Astrocyte of the spinal cord (primary cell): Measurements from ENCODE around the gene PRKAG3.

Experiments
- DNase-seq: peaks from one replicate; pipeline ENCODE4 v3.0.0; 2011; ENCODE audit warnings: low read depth, low spot score
- H3K4me3 ChIP-seq: 2 replicates; pipeline ENCODE4 v1.5.1; 2011; ENCODE audit warnings: low read depth, mild to moderate bottlenecking, low read length, moderate library complexity
- CTCF ChIP-seq: IDR thresholded peaks from 2 replicates; pipeline ENCODE4 v1.5.1; 2012; ENCODE audit warnings: low read depth, mild to moderate bottlenecking, low read length, inconsistent platforms
- in situ Hi-C: cut with HindIII; loops from 2 replicates; pipeline ENCODE4 v1.10.0; 2017; ENCODE audit warnings: low sequenced_read_pairs

Gene PRKAG3

DNA sequence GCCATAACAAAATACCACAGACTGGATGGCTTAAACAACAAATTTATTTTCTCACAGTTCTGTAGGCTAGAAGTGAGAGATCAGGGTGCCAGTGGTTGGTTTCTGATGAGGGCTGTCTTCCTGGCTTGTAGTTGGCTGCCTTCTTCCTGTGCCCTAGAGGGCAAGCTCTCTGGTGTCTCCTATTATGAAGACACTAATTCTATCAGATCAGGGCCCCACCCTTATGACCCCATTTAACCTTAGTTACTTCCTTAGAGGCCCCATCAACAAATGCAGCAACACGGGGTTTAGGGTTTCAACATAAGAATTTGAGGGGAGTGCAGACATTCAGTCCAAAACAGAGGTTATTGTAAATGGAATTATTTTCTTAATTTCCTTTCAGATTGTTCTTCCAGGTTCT lies 26.8 kb downstream of the PRKAG3 start:
- no peak for DNase-seq
- H3K4me3 ChIP-seq, result no peak overlapping the region
- in situ Hi-C loops, result no loop called here
- TF ChIP-seq CTCF, result no peak

DNA sequence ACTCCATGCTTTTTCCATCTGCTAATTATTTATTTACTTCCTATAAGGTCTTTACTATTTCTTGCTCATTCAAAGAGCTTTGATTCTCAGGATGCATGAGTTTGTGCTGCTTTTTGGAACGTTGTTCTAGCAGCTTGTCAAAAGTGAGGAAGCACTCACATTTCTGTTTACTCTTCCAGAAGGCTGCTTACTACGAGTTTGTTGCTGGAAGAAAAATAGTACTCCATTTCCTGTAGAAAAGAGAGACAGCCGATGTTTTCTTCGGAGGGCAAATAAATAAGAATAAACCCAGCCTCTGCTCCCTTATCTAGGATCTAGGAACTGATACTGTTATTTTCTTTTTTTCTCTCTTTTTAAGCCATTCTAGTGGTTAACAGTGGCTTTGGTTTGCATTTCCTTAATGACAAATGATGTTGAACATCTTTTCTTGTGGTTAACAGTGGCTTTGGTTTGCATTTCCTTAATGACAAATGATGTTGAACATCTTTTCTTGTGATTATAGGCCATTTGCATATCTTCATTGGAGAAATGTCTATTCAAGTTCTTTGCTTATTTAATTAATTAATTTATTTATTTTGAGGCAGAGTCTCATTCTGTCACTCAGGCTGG lies 29.1 kb downstream of the PRKAG3 start:
- H3K4me3 ChIP-seq, result no peak overlapping the region
- in situ Hi-C loops, result no loop called here
- TF ChIP-seq CTCF, result no peak
- no peak for DNase-seq

GRCh38 chr2:218799990-218800389 lies 31.6 kb downstream of the PRKAG3 start:
- in situ Hi-C loops, result no loop called here
- no peak for DNase-seq
- TF ChIP-seq CTCF, result no peak
- H3K4me3 ChIP-seq, result no peak overlapping the region

- no peak for TF ChIP-seq CTCF
- in situ Hi-C loops, result no loop called here
- DNase-seq, result no peak
- H3K4me3 ChIP-seq, result no peak overlapping the region
Observed at GRCh38 chr2:218798767-218799504, 32.7 kb downstream of the PRKAG3 start.

GRCh38 chr2:218796691-218797090 lies 34.9 kb downstream of the PRKAG3 start:
- DNase-seq, result no peak
- TF ChIP-seq CTCF, result no peak
- in situ Hi-C loops, result no loop called here
- H3K4me3 ChIP-seq, result no peak overlapping the region

GRCh38 chr2:218792433-218792832 lies 39.2 kb downstream of the PRKAG3 start:
- in situ Hi-C loops, result no loop called here
- no peak for DNase-seq
- H3K4me3 ChIP-seq, result no peak overlapping the region
- no peak for TF ChIP-seq CTCF
